Posterior cingulate gyrus (tissue), 11 donors: ENCODE results near the gene FAM25A.
A peak's percentile ranks its signal among the peaks of the same experiment; 100 is the strongest.
"Not testable (repeated sequence)": the region's sequence is repeated elsewhere in the genome, so short reads cannot be mapped to it uniquely, and the experiment has no call there.

ENCODE experiments used
- DNase-seq, 10 donors: peaks; one replicate each; pipeline versions ENCODE4 v3.0.0 to v3.0.0-alpha.2; 2020 to 2021; ENCODE audit warnings: mixed read lengths in 3 of 10
- intact Hi-C: fragments of 100-400 bp; cut with DNase I; formaldehyde crosslinking; loops from one replicate; pipeline ENCODE4 v1.15.1; 2023

The FAM25A gene

GRCh38 chr10:87009134-87009696 is 10.9 kb upstream of the FAM25A start:
- DNase-seq, intact Hi-C loops: not testable (repeated sequence)

DNA sequence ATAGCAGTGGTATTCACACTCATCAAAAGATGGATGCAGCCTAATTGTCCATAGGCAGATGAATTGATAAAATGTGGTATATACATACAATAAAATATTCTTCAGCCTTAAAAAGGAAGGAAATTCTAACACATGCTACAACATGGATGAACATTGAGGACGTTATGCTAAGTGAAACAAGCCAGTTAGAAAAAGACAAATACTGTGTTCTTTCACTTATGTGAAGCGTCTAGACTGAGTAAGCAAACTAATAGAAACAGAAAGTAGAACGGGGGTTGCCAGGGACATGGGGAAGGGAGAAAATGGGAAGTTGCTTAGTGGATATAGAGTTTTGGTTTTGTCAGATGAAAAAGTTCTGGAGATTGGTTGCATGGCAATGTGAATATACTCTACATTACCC is 6.6 kb upstream of the FAM25A start:
- intact Hi-C loops: not testable (repeated sequence)

GRCh38 chr10:87014986-87015716 is 4.9 kb upstream of the FAM25A start:
- DNase-seq, intact Hi-C loops: not testable (repeated sequence)

More for the DNA sequence above, 6.6 kb upstream of the FAM25A start:
- not testable (repeated sequence) for DNase-seq

DNA sequence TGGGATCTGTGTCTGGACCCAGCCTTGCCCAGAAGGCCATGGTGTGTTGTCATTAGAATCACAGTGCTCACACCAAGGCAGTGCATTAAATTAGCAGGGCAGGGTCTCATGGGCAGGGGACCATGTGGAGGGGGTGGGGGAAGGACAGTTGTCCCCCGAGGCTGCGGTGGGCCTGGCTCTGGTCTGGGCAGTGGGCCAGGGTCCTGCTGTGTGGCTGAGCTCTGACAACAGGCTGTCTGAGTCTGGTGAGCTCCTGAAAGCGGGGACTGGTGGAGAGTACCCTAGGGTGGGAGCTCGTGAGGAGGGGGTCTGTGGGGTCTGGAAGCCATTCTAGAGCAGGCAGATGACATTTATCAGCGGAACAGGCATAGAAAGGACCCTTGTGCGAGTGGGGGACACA is 2.0 kb upstream of the FAM25A start:
- peak in 1 of 10 donors; percentile 52 for DNase-seq
- intact Hi-C loops: not testable (repeated sequence)

DNA sequence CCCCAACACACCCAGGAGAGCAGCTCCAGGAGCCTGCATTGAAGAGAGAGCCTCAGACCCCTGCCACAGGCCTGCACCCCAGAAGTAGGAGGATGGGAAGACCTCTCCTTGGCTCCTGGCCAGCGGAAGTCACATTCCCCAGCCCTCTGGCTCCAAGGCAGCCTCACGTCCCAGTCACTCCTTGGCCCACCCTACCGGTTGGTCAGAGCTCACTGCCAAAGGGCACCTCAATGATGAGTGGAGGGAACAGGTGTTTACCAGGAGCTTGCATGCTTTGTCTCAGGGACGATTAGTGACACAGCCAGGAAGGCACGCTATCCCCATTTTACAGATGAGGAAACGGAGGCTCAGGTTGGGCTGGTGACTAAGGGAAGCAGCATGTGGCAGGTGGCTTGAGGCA is 1.0 kb upstream of the FAM25A start:
- intact Hi-C loops: not testable (repeated sequence)

GRCh38 chr10:87019504-87019903 is 590 bp upstream of the FAM25A start:
- intact Hi-C loops, DNase-seq: not testable (repeated sequence)

More for the DNA sequence above, 1.0 kb upstream of the FAM25A start:
- DNase-seq: not testable (repeated sequence)

- DNase-seq, intact Hi-C loops: not testable (repeated sequence)
Measured at GRCh38 chr10:87025285-87025958, 5.3 kb downstream of the FAM25A start.

GRCh38 chr10:87026747-87027508 is 6.8 kb downstream of the FAM25A start:
- intact Hi-C loops: not testable (repeated sequence)

GRCh38 chr10:87030419-87030818 is 10.3 kb downstream of the FAM25A start:
- DNase-seq, intact Hi-C loops: not testable (repeated sequence)

More at GRCh38 chr10:87026747-87027508, 6.8 kb downstream of the FAM25A start:
- not testable (repeated sequence) for DNase-seq

DNA sequence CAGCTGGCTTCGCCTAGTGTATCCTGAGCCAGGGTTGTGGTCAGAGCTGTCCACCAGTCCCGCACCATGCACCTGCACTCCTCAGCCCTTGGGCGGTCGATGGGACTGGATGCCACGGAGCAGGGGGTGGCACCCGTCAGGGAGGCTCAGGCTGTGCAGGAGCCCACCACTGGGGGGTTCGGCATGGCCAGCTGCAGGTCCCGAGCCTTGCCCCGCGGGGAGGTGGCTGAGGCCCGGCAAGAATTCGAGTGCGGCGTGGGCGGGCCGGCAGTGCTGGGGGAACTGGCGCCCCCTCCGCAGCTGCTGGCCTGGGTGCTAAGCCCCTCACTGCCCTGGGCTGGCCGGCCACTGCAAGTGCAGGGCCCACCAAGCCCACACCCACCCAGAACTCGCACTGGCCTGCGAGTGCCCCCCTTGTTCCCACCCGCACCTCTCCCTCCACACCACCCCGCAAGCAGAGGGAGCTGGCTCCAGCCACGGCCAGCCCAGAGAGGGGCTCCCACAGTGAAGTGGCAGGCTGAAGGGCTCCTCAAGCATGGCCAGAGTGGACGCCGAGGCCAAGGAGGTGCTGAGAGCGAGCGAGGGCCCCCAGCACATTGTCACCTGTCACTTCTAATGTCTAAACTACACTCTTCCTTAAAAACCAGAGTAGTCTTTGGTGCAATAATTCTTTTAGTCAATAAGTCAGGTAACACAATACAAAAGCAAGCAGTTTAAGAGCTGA is 11.0 kb downstream of the FAM25A start:
- intact Hi-C loops: no loop called here
- peak in 1 of 10 donors; percentile 69 for DNase-seq

DNA sequence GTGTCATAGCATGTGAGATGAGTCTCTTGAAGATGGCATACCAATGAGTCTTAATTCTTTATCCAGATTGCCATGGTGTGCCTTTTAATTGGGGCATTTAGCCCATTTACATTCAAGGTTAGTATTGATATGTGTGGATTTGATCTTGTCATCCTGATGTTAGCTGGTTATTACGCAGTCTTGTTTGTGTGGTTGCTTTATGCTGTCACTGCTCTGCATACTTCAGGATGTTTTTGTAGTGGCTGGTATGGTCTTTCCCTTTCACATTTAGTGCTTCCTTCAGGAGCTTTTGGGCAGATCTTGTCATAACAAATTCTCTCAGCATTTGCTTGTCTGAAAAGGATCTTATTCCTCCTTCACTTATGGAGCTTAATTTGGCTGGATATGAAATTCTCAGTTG is 16.5 kb downstream of the FAM25A start:
- intact Hi-C loops: no loop called here
- no peak for DNase-seq

DNA sequence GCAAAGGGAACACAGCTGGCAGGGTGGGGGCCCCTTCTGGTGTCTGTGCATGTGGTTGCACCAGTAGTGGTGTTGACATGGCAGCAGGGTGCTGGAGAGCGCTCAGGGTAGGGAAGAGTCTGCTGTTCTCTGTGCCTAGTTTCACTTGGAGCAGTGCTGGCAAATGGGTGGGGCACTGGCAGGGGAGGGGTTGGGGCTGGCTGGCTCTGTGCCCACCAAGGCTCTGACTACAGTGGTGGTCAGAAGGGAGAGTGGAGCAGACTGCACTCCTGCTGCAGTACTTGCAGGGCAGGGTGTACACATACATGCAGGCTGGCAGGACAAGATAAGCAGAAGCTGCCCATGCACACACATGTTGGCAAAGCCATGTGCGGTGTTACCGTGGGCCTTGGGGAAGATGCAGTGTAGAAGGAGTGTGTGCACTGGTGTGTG is 18.2 kb downstream of the FAM25A start:
- intact Hi-C loops: no loop called here
- no peak for DNase-seq

DNA sequence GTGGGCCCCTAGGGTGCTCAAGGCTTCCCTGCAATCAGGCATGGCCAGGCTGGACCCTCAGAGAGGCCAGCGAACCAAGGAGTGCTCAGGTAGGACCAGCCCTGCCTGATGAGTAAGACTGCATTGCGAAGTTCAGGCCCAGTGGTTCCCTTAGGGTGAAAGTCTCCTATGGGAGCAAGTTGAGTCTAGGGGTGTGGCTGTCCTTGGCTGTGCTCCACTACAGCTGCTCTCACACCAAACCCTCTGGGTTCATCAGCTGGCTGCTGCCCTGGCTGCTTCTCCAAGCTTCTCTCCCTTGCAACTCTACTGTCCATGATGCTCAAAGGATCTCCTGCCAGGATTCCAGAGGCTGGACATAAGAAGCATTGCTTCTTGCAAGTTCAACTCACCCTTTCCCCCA is 18.7 kb downstream of the FAM25A start:
- intact Hi-C loops: no loop called here
- no peak for DNase-seq

GRCh38 chr10:87043579-87043978 is 23.5 kb downstream of the FAM25A start:
- intact Hi-C loops, DNase-seq: not testable (repeated sequence)

DNA sequence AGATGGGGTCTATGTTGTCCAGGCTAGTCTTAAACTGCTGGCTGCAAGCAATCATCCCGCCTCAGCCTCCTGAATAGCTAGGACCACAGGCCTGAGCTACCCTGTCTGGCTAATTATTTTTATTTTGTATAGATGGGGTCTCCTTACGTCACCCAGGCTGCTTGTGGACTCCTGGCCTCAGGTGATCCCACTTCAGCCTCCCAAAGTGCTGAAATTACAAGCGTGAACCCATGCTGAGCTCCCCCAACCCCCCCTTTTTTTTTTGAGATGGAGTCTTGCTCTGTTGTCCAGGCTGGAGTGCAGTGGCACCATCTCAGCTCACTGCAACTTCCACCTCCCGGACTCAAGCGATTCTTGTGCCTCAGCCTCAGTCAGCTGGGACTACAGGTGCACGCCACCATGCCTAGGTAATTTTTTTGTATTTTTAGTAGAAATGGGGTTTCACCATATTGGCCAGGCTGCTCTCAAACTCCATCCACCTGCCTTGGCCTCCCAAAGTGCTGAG is 25.4 kb downstream of the FAM25A start:
- no peak for DNase-seq
- intact Hi-C loops: no loop called here

GRCh38 chr10:87053111-87053510 is 33.0 kb downstream of the FAM25A start:
- peak in 7 of 10 donors; percentile 27 to 91 (median 57) for DNase-seq
- intact Hi-C loops: loop anchor here (2.0 kb wide), 1 partner anchor 42 kb away; the partner anchor contains the start of genes GLUD1 and SHLD2

DNA sequence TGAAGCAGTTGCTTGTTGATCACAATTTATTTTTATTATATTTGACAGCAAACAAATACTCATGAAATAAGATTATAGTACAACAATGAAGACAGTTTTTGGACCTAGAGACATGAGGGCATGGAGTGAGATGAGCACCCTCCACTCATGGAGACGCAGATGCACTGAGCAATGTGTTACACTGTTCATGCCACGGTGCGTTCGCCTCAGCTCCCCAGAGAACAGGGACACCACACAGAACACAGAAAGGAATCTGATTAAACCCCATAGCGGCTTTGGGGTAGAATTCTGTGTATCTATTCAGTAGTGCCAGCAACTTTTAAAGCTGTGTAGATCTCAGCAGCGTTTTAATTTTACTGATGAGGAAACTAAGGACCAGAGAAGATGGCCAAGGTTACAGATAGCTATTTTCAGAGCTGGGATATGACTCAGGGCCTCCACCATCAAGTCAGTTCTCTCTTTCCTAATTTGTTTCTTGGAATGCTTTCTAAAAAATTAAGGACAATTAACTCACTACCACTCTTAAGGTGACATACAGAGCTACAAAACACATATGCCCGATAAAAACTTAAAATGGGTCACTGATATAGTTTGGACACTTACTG is 33.6 kb downstream of the FAM25A start:
- DNase-seq: peak in 2 of 10 donors; percentile 38 to 43
- intact Hi-C loops: loop anchor here (2.0 kb wide), 1 partner anchor 41 kb away; the partner anchor contains the start of genes GLUD1 and SHLD2

DNA sequence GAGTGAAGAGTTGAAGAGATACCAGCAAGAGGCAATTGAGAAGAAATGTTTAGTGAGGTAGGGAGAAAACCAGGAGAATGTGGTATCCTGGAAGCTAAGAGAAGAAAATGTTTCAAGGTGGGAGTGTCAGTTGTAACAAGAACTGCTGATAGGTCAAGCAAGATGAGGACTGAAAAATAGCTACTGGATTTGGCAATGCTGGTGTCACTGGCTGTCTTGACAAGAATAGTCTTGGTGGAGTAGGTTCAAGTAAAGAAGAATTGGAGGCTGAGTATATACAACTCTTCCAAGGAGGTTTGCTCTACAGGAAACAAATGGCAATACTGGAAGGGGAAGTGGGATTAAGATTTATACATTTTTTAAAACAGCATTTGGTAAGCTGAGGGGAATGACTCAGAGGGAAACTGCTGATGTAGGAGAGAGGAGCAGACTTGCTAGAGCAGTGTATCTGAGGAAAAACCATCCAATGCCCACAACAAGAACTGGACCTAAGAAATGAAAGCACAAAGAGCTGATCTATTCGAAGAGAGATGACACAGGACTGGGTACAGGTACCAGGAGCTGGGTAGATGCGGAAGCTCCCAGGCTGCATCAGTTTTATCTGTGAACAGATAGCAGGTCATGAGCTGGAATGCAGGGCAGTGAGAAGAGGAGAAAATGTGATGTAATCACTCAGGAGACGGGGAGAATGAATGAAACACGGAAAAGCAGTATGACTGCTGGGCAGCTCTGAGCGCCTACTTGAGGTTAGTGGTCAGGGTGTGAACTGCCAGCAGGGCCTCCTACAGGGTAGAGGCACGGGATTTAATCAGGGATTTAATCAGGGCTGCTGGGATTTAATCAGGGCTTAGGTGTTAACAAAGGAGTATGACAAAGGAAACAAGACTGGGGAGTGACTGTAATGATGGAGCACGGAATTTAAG is 34.5 kb downstream of the FAM25A start:
- DNase-seq: no peak
- intact Hi-C loops: no loop called here
